Measurements from ENCODE around the gene HTT.

HTT gene

GRCh38 chr4:3257556-3258482, 183.3 kb downstream of the HTT start:
- DNase-seq (ENCODE audit: low read depth in 2 of 3, low spot score in 2 of 3), result no peak

- no peak for DNase-seq (ENCODE audit: low read depth in 2 of 3, low spot score in 2 of 3)
Measured at GRCh38 chr4:3261411-3262207, 187.1 kb downstream of the HTT start.

- no peak for DNase-seq (ENCODE audit: low read depth in 2 of 3, low spot score in 2 of 3)
Measured at GRCh38 chr4:3262208-3263052, 187.9 kb downstream of the HTT start.

GRCh38 chr4:3263053-3263875, 188.8 kb downstream of the HTT start:
- DNase-seq (ENCODE audit: low read depth in 2 of 3, low spot score in 2 of 3), result no peak

GRCh38 chr4:3263876-3264193, 189.4 kb downstream of the HTT start:
- DNase-seq (ENCODE audit: low read depth in 2 of 3, low spot score in 2 of 3), result no peak

- DNase-seq (ENCODE audit: low read depth in 2 of 3, low spot score in 2 of 3), result no peak
Measured at GRCh38 chr4:3266076-3266475, 191.6 kb downstream of the HTT start.

GRCh38 chr4:3267576-3268394, 193.3 kb downstream of the HTT start:
- DNase-seq (ENCODE audit: low read depth in 2 of 3, low spot score in 2 of 3), result no peak

- DNase-seq (ENCODE audit: low read depth in 2 of 3, low spot score in 2 of 3), result no peak
Measured at GRCh38 chr4:3268395-3269104, 194.1 kb downstream of the HTT start.

GRCh38 chr4:3269105-3269927, 194.8 kb downstream of the HTT start:
- no peak for DNase-seq (ENCODE audit: low read depth in 2 of 3, low spot score in 2 of 3)

- no peak for DNase-seq (ENCODE audit: low read depth in 2 of 3, low spot score in 2 of 3)
Measured at GRCh38 chr4:3269991-3270611, 195.6 kb downstream of the HTT start.

- DNase-seq (ENCODE audit: low read depth in 2 of 3, low spot score in 2 of 3), result no peak
Measured at GRCh38 chr4:3271131-3271530, 196.7 kb downstream of the HTT start.

GRCh38 chr4:3276986-3277385, 202.5 kb downstream of the HTT start:
- DNase-seq (ENCODE audit: low read depth in 2 of 3, low spot score in 2 of 3), result no peak

- no peak for DNase-seq (ENCODE audit: low read depth in 2 of 3, low spot score in 2 of 3)
Measured at GRCh38 chr4:3280466-3280865, 206.0 kb downstream of the HTT start.

GRCh38 chr4:3283483-3283882, 209.0 kb downstream of the HTT start:
- no peak for DNase-seq (ENCODE audit: low read depth in 2 of 3, low spot score in 2 of 3)

- no peak for DNase-seq (ENCODE audit: low read depth in 2 of 3, low spot score in 2 of 3)
Measured at GRCh38 chr4:3283916-3284315, 209.4 kb downstream of the HTT start.

- no peak for DNase-seq (ENCODE audit: low read depth in 2 of 3, low spot score in 2 of 3)
Measured at GRCh38 chr4:3284734-3285557, 210.5 kb downstream of the HTT start.

Data from activated CD8-positive, alpha-beta memory T cell treated with anti-CD3 and anti-CD28 coated beads for 48 hours (primary cell).